Epithelial cell of proximal tubule (primary cell): ENCODE measurements around the gene UBIAD1. TPM values are rescaled to one million over a fixed set of nuclear protein-coding genes. Genes with fewer than 3 reads are reported as not detected.

Experiments
- DNase-seq: peaks from one replicate; pipeline ENCODE4 v3.0.0-alpha.2; 2011; ENCODE audit warnings: low read depth
- H3K4me3 ChIP-seq: 2 replicates; pipeline ENCODE4 v1.5.1; 2011; ENCODE audit warnings: low read depth, mild to moderate bottlenecking, low read length
- total RNA-seq: library from RNA; depleted of rRNA; stranded (reverse); fragments of >200 nt; gene quantifications from 2 replicates; pipeline ENCODE4 v1.2.3, GENCODE V29; 2015
- TF ChIP-seq, protein P1 (sequence below): conservative IDR thresholded peaks from 2 replicates; pipeline ENCODE4 v1.5.1; 2012; ENCODE audit warnings: low read depth, mild to moderate bottlenecking, low read length

UBIAD1 gene, protein sequence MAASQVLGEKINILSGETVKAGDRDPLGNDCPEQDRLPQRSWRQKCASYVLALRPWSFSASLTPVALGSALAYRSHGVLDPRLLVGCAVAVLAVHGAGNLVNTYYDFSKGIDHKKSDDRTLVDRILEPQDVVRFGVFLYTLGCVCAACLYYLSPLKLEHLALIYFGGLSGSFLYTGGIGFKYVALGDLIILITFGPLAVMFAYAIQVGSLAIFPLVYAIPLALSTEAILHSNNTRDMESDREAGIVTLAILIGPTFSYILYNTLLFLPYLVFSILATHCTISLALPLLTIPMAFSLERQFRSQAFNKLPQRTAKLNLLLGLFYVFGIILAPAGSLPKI
- total RNA-seq = 6.2 and 14.6 TPM in 2 replicates

DNA sequence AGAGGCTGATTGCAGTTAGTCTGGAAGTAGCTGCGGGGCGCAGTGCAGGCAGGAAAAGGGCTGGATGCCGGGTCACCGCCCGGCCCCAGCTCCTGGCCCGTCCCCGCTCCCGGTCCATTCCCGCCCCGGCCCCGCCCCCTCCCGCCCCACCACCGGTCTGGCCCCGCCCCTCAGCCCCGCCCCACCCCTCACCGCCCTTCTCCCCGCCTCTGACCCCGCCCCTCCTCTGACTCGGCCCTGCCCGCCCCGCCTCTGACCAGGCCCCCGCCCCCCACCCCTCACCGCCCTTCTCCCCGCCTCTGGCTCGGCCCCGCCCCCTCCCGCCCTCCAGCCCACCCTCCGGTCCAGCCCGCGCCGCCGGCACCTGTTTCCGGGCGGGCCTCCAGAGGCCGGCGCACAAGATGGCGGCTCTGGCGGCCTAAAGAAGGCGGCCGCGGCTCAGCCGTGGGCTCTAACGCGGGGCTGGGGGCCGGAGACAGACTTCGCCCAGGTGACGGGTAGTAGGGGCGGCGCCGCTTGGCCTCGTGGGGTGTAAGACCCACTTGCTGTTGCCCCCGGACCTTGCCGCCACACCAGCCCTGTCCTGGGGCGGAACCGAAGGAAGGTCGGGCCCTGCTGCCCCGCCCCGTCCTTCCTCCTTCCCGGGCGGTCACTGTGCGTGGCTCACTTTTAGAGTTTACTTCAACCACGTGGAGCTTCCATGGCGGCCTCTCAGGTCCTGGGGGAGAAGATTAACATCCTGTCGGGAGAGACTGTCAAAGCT lies at the start of gene UBIAD1:
UBIAD1 (plus strand) TSS at position 367 of the 763 bp plus-strand sequence; CDS start at position 701, 334 bp downstream.
- TF ChIP-seq, protein P1, sequence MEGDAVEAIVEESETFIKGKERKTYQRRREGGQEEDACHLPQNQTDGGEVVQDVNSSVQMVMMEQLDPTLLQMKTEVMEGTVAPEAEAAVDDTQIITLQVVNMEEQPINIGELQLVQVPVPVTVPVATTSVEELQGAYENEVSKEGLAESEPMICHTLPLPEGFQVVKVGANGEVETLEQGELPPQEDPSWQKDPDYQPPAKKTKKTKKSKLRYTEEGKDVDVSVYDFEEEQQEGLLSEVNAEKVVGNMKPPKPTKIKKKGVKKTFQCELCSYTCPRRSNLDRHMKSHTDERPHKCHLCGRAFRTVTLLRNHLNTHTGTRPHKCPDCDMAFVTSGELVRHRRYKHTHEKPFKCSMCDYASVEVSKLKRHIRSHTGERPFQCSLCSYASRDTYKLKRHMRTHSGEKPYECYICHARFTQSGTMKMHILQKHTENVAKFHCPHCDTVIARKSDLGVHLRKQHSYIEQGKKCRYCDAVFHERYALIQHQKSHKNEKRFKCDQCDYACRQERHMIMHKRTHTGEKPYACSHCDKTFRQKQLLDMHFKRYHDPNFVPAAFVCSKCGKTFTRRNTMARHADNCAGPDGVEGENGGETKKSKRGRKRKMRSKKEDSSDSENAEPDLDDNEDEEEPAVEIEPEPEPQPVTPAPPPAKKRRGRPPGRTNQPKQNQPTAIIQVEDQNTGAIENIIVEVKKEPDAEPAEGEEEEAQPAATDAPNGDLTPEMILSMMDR = no peak
- DNase-seq = peak; percentile 13

DNA sequence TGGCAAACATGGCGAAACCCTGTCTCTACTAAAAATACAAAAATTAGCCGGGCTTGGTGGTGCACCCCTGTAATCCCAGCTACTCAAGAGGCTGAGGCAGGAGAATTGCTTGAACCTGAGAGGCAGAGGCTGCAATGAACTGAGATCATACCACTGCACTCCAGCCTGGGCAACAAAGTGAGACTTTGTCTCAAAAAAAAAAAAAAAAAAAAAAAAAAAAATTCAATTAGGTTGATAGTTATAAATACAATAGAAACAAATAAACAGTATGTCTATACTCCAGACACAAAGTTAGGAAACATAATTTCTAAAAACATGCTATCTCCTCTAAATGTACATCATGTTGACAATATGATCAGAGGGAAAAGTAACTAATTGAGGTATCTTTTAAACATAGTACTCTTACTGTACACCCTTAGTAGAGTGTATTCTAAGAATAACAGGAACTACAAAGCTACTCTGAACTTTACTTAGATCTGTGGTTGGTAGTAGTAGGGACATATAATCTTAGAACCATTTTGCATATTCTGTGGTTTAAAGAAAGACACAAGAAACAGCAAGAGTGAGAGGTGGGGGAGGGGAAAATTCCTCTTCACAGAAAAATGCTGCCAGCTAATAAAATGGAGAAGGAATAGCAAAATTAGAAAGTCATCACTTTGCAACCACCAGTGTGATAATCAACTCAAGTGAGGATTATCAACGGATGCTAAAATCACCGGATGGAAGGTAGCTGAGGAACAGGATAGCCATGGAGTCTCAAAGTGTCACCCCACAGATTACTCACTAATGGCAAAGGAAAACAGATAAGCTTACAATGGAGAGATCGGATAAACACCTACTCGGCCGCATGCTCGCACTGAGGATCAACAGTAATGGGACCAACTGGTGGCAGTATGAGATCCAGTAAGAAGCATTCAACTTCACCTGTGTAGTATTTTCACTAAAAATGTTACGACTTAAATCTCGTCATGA lies 45.6 kb upstream of the UBIAD1 start:
- DNase-seq = no peak
- TF ChIP-seq, protein P1 = no peak
- no peak overlapping the region for H3K4me3 ChIP-seq

More for the DNA sequence above, at the start of gene UBIAD1:
- peak within 1 kb of the TSS; percentile 96 for H3K4me3 ChIP-seq

DNA sequence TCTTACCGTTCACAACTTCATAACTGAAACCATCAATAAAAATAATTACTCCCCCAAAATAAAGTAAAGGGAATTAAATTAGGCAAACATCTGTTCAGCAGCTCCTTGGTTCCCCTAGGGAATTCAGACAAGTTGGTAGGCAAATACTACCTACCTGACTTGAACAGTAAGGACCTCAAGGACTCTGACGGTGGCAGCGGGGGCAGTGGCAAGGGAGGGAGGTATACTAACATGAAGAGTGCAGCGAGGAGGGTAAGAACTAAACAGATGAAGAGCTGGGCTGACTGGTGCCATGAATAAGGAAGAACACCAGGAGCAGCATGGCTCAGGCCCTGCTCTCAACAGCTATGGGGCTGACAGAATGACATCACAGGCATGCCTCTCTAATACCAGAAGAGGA lies 43.8 kb upstream of the UBIAD1 start:
- TF ChIP-seq, protein P1 = no peak
- H3K4me3 ChIP-seq = no peak overlapping the region
- no peak for DNase-seq

DNA sequence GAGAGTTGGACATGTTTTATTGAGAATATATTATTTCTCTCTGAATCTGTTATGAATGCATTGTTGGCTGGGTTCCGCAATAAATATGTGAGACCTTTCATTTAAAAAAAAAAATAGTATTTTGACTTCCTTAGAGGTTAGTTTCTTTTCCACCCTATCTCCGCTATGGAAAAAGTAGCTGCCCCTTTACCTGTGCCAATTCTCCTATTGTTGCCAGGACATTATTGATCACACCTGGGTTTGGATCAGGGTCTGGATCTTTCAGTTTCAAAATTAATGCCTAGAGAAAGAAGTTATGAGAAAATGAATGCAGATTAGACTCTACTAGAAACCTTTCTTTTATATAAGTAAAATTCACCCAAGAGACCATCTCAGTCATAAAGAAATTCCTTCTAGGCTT lies 39.8 kb upstream of the UBIAD1 start:
- H3K4me3 ChIP-seq = no peak overlapping the region
- DNase-seq = no peak
- TF ChIP-seq, protein P1 = no peak

DNA sequence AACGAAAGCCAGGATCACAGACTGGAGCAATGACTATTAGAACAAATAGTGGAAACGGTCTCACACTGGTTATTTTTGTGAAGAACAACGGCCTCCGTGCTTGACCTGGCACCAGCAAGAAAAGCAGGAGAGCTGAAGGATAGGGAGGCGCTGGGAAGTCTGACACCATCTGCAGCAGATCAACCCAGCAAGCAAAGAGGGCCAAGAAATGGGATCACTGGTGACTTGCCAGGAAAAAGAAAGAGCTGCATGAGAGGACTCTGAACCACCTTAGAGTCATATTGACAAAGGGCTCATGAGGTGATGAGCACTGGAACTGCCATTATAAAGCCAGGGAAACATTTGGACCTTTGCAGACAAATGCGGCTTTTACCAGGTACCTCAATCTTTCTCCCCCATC lies 35.6 kb upstream of the UBIAD1 start:
- TF ChIP-seq, protein P1 = no peak
- DNase-seq = no peak
- no peak overlapping the region for H3K4me3 ChIP-seq

DNA sequence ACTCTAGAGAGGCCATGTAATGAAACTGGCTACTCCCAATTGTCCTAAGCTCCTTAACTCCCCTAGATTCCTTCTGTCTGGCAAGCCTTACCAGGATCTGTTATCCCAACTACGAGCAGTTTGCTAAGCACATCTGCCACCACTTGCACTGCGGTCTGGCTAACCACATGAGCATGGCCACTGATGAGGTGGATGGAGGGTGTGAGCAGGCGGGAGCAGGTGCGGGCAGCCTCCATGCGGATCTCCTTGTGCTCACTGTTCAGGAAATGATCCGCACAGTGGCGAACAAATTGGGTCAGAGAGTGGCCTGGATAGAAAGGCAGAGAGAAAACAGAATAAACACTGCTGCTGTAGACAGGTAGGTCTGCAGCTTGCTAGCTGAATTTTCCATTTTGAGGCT lies 34.7 kb upstream of the UBIAD1 start:
- TF ChIP-seq, protein P1 = no peak
- no peak overlapping the region for H3K4me3 ChIP-seq
- DNase-seq = no peak
